ENCODE results near the gene CLMP. TPM values are rescaled to one million over a fixed set of nuclear protein-coding genes. Genes with fewer than 3 reads are reported as not detected.
A peak's percentile ranks its signal among the peaks of the same experiment; 100 is the strongest.

The CLMP gene
- total and polyA plus RNA-seq, 2 donors (not counting 1 experiment from before 2014, with no cell fraction given) = 0.01 TPM; not detected in 1

GRCh38 chr11:123069908-123070821, 124.9 kb downstream of the CLMP start:
- no peaks in the 10 kb centered on the region for H4K20me1 ChIP-seq (ENCODE audit: control insufficient read depth, insufficient read depth, low read length, poor library complexity, severe bottlenecking)
- H3K9me3 Mint-ChIP-seq (ENCODE audit: insufficient read depth) = no peaks in the 10 kb centered on the region

More at GRCh38 chr11:123069908-123070821, 124.9 kb downstream of the CLMP start:
- Histone ChIP-seq H3K36me3 (replicated peaks in 1 of 2; ENCODE audit: control extremely low read depth in 1 of 2, control insufficient read depth in 1 of 2, extremely low read depth in 1 of 2, insufficient read depth in 2 of 2, low read length in 1 of 2) (no peaks in the 10 kb centered on the region), H2AFZ (ENCODE audit: insufficient read depth, low read depth, low read length, poor library complexity, severe bottlenecking) (peak overlapping the region; percentile 45), H3K27me3 (replicated peaks in 1 of 4; ENCODE audit: control extremely low read depth in 1 of 4, control insufficient read depth in 3 of 4, insufficient read depth in 4 of 4, low read length in 3 of 4) (no peaks in the 10 kb centered on the region), H3K9me3 (ENCODE audit: control extremely low read depth in 1 of 3, control insufficient read depth in 2 of 3, insufficient read depth in 1 of 3, low read length in 2 of 3) (no peaks in the 10 kb centered on the region), H3K4me1 (ENCODE audit: control insufficient read depth in 2 of 2, insufficient read depth in 2 of 2, low read length in 2 of 2) (peaks cover 36 to 37% of the 10 kb centered on the region in 2 donors), H3K4me3 (ENCODE audit: control extremely low read depth in 1 of 5, extremely low read depth in 1 of 5, insufficient read depth in 1 of 5, low read depth in 2 of 5, low read length in 4 of 5) (peak overlapping the region; percentile 15 to 64 (median 50)), H3K9ac (ENCODE audit: low read length) (peak overlapping the region; percentile 66), H3K4me2 (replicated peaks; ENCODE audit: low read depth, low read length, poor library complexity, severe bottlenecking) (peak overlapping the region; percentile 87), H3K27ac (ENCODE audit: low read length in 2 of 2) (peak overlapping the region; percentile 80), H3K79me2 (ENCODE audit: control insufficient read depth, insufficient read depth, low read length) (peaks cover 49% of the 10 kb centered on the region)
- H3K27ac Mint-ChIP-seq = peak overlapping the region; percentile 86
- no peaks in the 10 kb centered on the region for H3K27me3 Mint-ChIP-seq
- ATAC-seq (ENCODE audit: low read depth) (peak; percentile 69), DNase-seq (peak; percentile 64)
- H3K4me3 Mint-ChIP-seq = peak overlapping the region; percentile 75
- ChIA-PET CTCF (interaction anchor here (0.6 to 12.0 kb wide), 5 partner anchors 10 to 374 kb away, joined by 3 to 85 read pairs (median 9); no protein-coding TSS in a partner anchor), POLR2A (interaction anchor here (0.6 to 3.0 kb wide), 2 partner anchors 8 to 50 kb away, joined by 3 to 10 read pairs; partner anchors contain the start of gene HSPA8)
- TF ChIP-seq EZH2 (IDR thresholded peaks at IDR 0.05; ENCODE audit: borderline replicate concordance, insufficient read depth, low read depth, low read length, poor library complexity, severe bottlenecking) (no peak), CTCF (IDR thresholded peaks at IDR 0.05) (no peak)
- intact Hi-C loops (cut with micrococcal nuclease) = loop anchor here (1.0 kb wide), 1 partner anchor 8 kb away; the partner anchor contains the start of gene HSPA8
- WGBS (ENCODE audit: insufficient coverage) = 14% methylated on average over 1 of the region's 5 CpGs
- peaks cover 47% of the 10 kb centered on the region for H3K4me1 Mint-ChIP-seq

Data from B cell (primary cell).